Measurements from ENCODE around the gene KLHL26.

KLHL26 gene

GRCh38 chr19:18603255-18603957 lies 33.4 kb upstream of the KLHL26 start:
- DNase-seq (ENCODE audit: low read depth): no peak

GRCh38 chr19:18603958-18604819 lies 32.6 kb upstream of the KLHL26 start:
- no peak for DNase-seq (ENCODE audit: low read depth)

GRCh38 chr19:18604820-18605159 lies 32.0 kb upstream of the KLHL26 start:
- no peak for DNase-seq (ENCODE audit: low read depth)

- no peak for DNase-seq (ENCODE audit: low read depth)
Measured at GRCh38 chr19:18605196-18605545, 31.7 kb upstream of the KLHL26 start.

GRCh38 chr19:18605546-18606280 lies 31.1 kb upstream of the KLHL26 start:
- DNase-seq (ENCODE audit: low read depth): no peak

GRCh38 chr19:18606281-18607225 lies 30.3 kb upstream of the KLHL26 start, which contains the start of gene CRLF1:
TSS of gene CRLF1 (minus strand) at chr19:18606799. CDS start at chr19:18606656, 143 bp downstream.
- no peak for DNase-seq (ENCODE audit: low read depth)

- no peak for DNase-seq (ENCODE audit: low read depth)
Measured at GRCh38 chr19:18607226-18608101, 29.4 kb upstream of the KLHL26 start.

GRCh38 chr19:18608102-18608804 lies 28.6 kb upstream of the KLHL26 start:
- no peak for DNase-seq (ENCODE audit: low read depth)

- no peak for DNase-seq (ENCODE audit: low read depth)
Measured at GRCh38 chr19:18608805-18609716, 27.8 kb upstream of the KLHL26 start.

GRCh38 chr19:18609717-18610051 lies 27.1 kb upstream of the KLHL26 start:
- no peak for DNase-seq (ENCODE audit: low read depth)

GRCh38 chr19:18610245-18610555 lies 26.6 kb upstream of the KLHL26 start:
- no peak for DNase-seq (ENCODE audit: low read depth)

GRCh38 chr19:18610556-18611326 lies 26.1 kb upstream of the KLHL26 start:
- no peak for DNase-seq (ENCODE audit: low read depth)

GRCh38 chr19:18611327-18612050 lies 25.3 kb upstream of the KLHL26 start:
- DNase-seq (ENCODE audit: low read depth): no peak

GRCh38 chr19:18612051-18612771 lies 24.6 kb upstream of the KLHL26 start:
- no peak for DNase-seq (ENCODE audit: low read depth)

GRCh38 chr19:18612772-18613588 lies 23.8 kb upstream of the KLHL26 start, which contains the start of gene TMEM59L:
TSS of gene TMEM59L (plus strand) at chr19:18612870. CDS start at chr19:18612959, 89 bp downstream.
- no peak for DNase-seq (ENCODE audit: low read depth)
